Measurements from ENCODE around the gene DGLUCY. TPM values are rescaled to one million over a fixed set of nuclear protein-coding genes. Genes with fewer than 3 reads are reported as not detected.
"Not testable (repeated sequence)": the region's sequence is repeated elsewhere in the genome, so short reads cannot be mapped to it uniquely, and the experiment has no call there.

Gene DGLUCY
- total RNA-seq, 1 experiment from 2014 or later, result 67.0 TPM

DNA sequence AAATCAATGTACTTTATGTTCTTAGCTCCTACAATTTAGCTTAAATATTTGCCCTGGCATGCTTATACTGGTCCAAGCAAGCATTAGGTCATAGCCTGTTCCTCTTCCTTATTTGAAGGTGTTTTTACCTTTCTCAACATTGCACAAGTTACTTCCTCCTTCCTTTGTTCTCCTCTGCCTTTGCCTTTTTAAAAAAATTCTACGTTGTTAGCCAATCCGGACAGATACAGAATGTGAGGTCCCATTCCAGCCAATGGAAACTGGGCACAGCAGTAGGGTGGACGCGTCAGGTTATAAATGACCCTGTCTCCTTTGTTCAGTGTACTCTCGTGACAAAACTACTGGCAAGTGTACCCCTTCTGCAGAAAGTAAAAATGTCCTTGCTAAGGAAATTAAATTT is 26.4 kb upstream of the DGLUCY start:
- DNase-seq (ENCODE audit: low read depth, low spot score); ATAC-seq; H3K4me3 ChIP-seq (replicated peaks in 1 of 2; ENCODE audit: low read depth in 1 of 2, low read length in 2 of 2); RAD21 ChIA-PET (ENCODE audit: low non-redundant PET in 1 of 2, low total read pairs in 2 of 2, uncharacterized antibody in 2 of 2, unreplicated experiment in 2 of 2); H3K36me3 ChIP-seq (ENCODE audit: control insufficient read depth in 1 of 2, insufficient read depth in 2 of 2, low read length in 2 of 2); H3K9me2 ChIP-seq (ENCODE audit: insufficient read depth); H2AFZ ChIP-seq (ENCODE audit: low read depth, low read length, poor library complexity, severe bottlenecking); H3K27ac ChIP-seq (ENCODE audit: low read depth, low read length); H3K9me3 ChIP-seq (ENCODE audit: control insufficient read depth in 1 of 2, insufficient read depth in 1 of 2, low read depth in 1 of 2, low read length in 2 of 2); CTCF ChIA-PET; H3K9ac ChIP-seq (ENCODE audit: low read length); H4K20me1 ChIP-seq (ENCODE audit: insufficient read depth); BruUV-seq (replicated peaks); H3K4me2 ChIP-seq (ENCODE audit: low read length); H3K4me1 ChIP-seq (ENCODE audit: control insufficient read depth in 1 of 2, insufficient read depth in 2 of 2, low read length in 2 of 2); intact Hi-C loops (cut with micrococcal nuclease); H3K79me2 ChIP-seq (ENCODE audit: insufficient read depth, low read length); H3K27me3 ChIP-seq (ENCODE audit: insufficient read depth, low read length); POLR2A ChIA-PET: not testable (repeated sequence)

- no TSS peak for BruUV-seq (replicated peaks)
- Histone ChIP-seq H3K4me2 (ENCODE audit: low read length) (no peak overlapping the region), H2AFZ (ENCODE audit: low read depth, low read length, poor library complexity, severe bottlenecking) (no peak overlapping the region), H3K4me1 (ENCODE audit: control insufficient read depth in 1 of 2, insufficient read depth in 2 of 2, low read length in 2 of 2) (no peaks in the 10 kb centered on the region), H3K79me2 (ENCODE audit: insufficient read depth, low read length) (no peaks in the 10 kb centered on the region), H3K27me3 (ENCODE audit: insufficient read depth, low read length) (no peaks in the 10 kb centered on the region), H3K36me3 (ENCODE audit: control insufficient read depth in 1 of 2, insufficient read depth in 2 of 2, low read length in 2 of 2) (no peaks in the 10 kb centered on the region), H3K9me2 (ENCODE audit: insufficient read depth) (no peaks in the 10 kb centered on the region), H4K20me1 (ENCODE audit: insufficient read depth) (no peaks in the 10 kb centered on the region), H3K9ac (ENCODE audit: low read length) (no peak overlapping the region), H3K4me3 (replicated peaks in 1 of 2; ENCODE audit: low read depth in 1 of 2, low read length in 2 of 2) (no peak overlapping the region), H3K27ac (ENCODE audit: low read depth, low read length) (no peak overlapping the region), H3K9me3 (ENCODE audit: control insufficient read depth in 1 of 2, insufficient read depth in 1 of 2, low read depth in 1 of 2, low read length in 2 of 2) (no peaks in the 10 kb centered on the region)
- no peak for ATAC-seq
- ChIA-PET RAD21 (ENCODE audit: low non-redundant PET in 1 of 2, low total read pairs in 2 of 2, uncharacterized antibody in 2 of 2, unreplicated experiment in 2 of 2) (no interaction called here), POLR2A (interaction anchor here (0.7 kb wide), 1 partner anchor 29 kb away, joined by 3 read pairs; no protein-coding TSS in a partner anchor), CTCF (no interaction called here)
- no peak for DNase-seq (ENCODE audit: low read depth, low spot score)
- TF ChIP-seq EZH2phosphoT487 (IDR thresholded peaks at IDR 0.05; ENCODE audit: borderline replicate concordance) (no peak), CEBPB (IDR thresholded peaks at IDR 0.05; ENCODE audit: low read depth) (no peak), ATF3 (IDR thresholded peaks at IDR 0.05) (no peak), CBX3 (IDR thresholded peaks at IDR 0.05; ENCODE audit: low read depth) (no peak), ZNF274 (IDR thresholded peaks at IDR 0.05; ENCODE audit: low read depth, low read length) (no peak), POLR2A (IDR thresholded peaks at IDR 0.05; ENCODE audit: borderline replicate concordance, extremely low read depth, insufficient read depth, insufficient read length) (no peak), SIN3A (IDR thresholded peaks at IDR 0.05; ENCODE audit: low read depth) (no peak), FOSL1 (IDR thresholded peaks at IDR 0.05; ENCODE audit: low read depth) (no peak), ZFX (IDR thresholded peaks at IDR 0.05) (no peak), POLR2AphosphoS5 (IDR thresholded peaks at IDR 0.05; ENCODE audit: low read depth, low read length) (no peak), ELF1 (IDR thresholded peaks at IDR 0.05; ENCODE audit: borderline replicate concordance, low read depth) (no peak), SP1 (IDR thresholded peaks at IDR 0.05; ENCODE audit: low read depth) (no peak), REST (IDR thresholded peaks at IDR 0.05; ENCODE audit: low read depth) (no peak), EZH2 (IDR thresholded peaks at IDR 0.05) (no peak), RAD21 (IDR thresholded peaks at IDR 0.05; ENCODE audit: low read depth) (no peak)
- intact Hi-C loops (cut with micrococcal nuclease), result no loop called here
Measured at GRCh38 chr14:91088585-91089235, 25.2 kb upstream of the DGLUCY start.
